ENCODE data around the gene GM2A. TPM values are rescaled to one million over a fixed set of nuclear protein-coding genes. Genes with fewer than 3 reads are reported as not detected.

GM2A gene
- total RNA-seq, 1 experiment from 2014 or later = 36.2 TPM

- no peak for DNase-seq (ENCODE audit: low spot score)
- no peak; the same call in 1 of the 2 replicates for ATAC-seq
- no peaks in the 10 kb centered on the region; the same call in 1 of the 2 replicates for H3K27me3 Mint-ChIP-seq (ENCODE audit: low read depth)
- TF ChIP-seq GTF2I (CRISPR knock-in tag; conservative IDR thresholded peaks at IDR 0.05) = no peak
- no peak for TF ChIP-seq E2F4 (CRISPR knock-in tag; IDR thresholded peaks at IDR 0.05; ENCODE audit: borderline replicate concordance, low read depth)
- TF ChIP-seq IRF1 (CRISPR knock-in tag; IDR thresholded peaks at IDR 0.05) = no peak
- TF ChIP-seq CTCF (IDR thresholded peaks at IDR 0.05) = no peak
- TF ChIP-seq SMAD3 (CRISPR knock-in tag; IDR thresholded peaks at IDR 0.05; ENCODE audit: borderline replicate concordance) = no peak
- no peak for TF ChIP-seq ETV6 (CRISPR knock-in tag; IDR thresholded peaks at IDR 0.05)
- TF ChIP-seq CDX4 (CRISPR knock-in tag; IDR thresholded peaks at IDR 0.05; ENCODE audit: borderline replicate concordance) = no peak
- no peak for TF ChIP-seq E2F5 (CRISPR knock-in tag; IDR thresholded peaks at IDR 0.05)
- TF ChIP-seq ZNF232 (CRISPR knock-in tag; IDR thresholded peaks at IDR 0.05) = no peak
- TF ChIP-seq ZNF416 (CRISPR knock-in tag; IDR thresholded peaks at IDR 0.05) = no peak
- no peak for TF ChIP-seq SMAD4 (CRISPR knock-in tag; IDR thresholded peaks at IDR 0.05)
- TF ChIP-seq MAX (CRISPR knock-in tag; IDR thresholded peaks at IDR 0.05) = no peak
- no peak for TF ChIP-seq ZBTB43 (CRISPR knock-in tag; IDR thresholded peaks at IDR 0.05)
- no peak for TF ChIP-seq PRRX2 (CRISPR knock-in tag; IDR thresholded peaks at IDR 0.05)
- TF ChIP-seq JUN (CRISPR knock-in tag; IDR thresholded peaks at IDR 0.05) = no peak
- no peak for TF ChIP-seq HMGA2 (CRISPR knock-in tag; IDR thresholded peaks at IDR 0.05)
- no peak for TF ChIP-seq NR1H2 (CRISPR knock-in tag; IDR thresholded peaks at IDR 0.05)
- TF ChIP-seq USF1 (CRISPR knock-in tag; IDR thresholded peaks at IDR 0.05) = no peak
- no peak for TF ChIP-seq FOXP4 (CRISPR knock-in tag; IDR thresholded peaks at IDR 0.05)
- peaks cover 25% of the 10 kb centered on the region for H3K4me1 Mint-ChIP-seq
- no peak overlapping the region for H3K4me3 Mint-ChIP-seq
- 0 out of 2 replicates have a peak, but pooled peaks cover 4% of the 10 kb centered on the region for H3K9me3 Mint-ChIP-seq
- H3K36me3 Mint-ChIP-seq = no peaks in the 10 kb centered on the region
- CTCF ChIA-PET = interaction anchor here (0.6 to 1.0 kb wide), 3 partner anchors 13 to 27 kb away, joined by 3 to 7 read pairs (median 4); partner anchors contain the start of gene GM2A
- POLR2A ChIA-PET = no interaction called here
- H3K27ac Mint-ChIP-seq = peak overlapping the region; percentile 47; the same call in 1 of the 2 replicates
Observed at GRCh38 chr5:151225475-151225874, 27.5 kb upstream of the GM2A start.
